Tibial nerve (tissue), 4 donors: Measurements from ENCODE around the gene RASGEF1C. TPM values are rescaled to one million over a fixed set of nuclear protein-coding genes. Genes with fewer than 3 reads are reported as not detected.

ENCODE experiments used
- DNase-seq, 2 donors: peaks; one replicate each; pipeline ENCODE4 v3.0.0-alpha.2; 2019; ENCODE audit warnings: low spot score in 2 of 2
- H3K27ac ChIP-seq, 4 donors: fragments of 200-600 bp; sonication (generic) in 3 of 4; one replicate each; pipeline ENCODE4 v1.5.1; 2017 to 2019; ENCODE audit warnings: mild to moderate bottlenecking in 1 of 4
- H3K27me3 ChIP-seq, 2 donors: fragments of 200-600 bp; sonication (generic) in 1 of 2; one replicate each; pipeline versions ENCODE4 v1.5.1 to v1.6.0; 2017 to 2019
- H3K36me3 ChIP-seq, 3 donors: fragments of 200-600 bp; sonication (generic); one replicate each; pipeline ENCODE4 v1.5.1; 2018 to 2019
- H3K4me1 ChIP-seq, 4 donors: fragments of 200-600 bp; sonication (generic) in 3 of 4; one replicate each; pipeline ENCODE4 v1.5.1; 2017 to 2019
- H3K4me3 ChIP-seq, 4 donors: fragments of 200-600 bp; sonication (generic) in 3 of 4; one replicate each; pipeline ENCODE4 v1.5.1; 2017 to 2019; ENCODE audit warnings: mild to moderate bottlenecking in 1 of 4, moderate library complexity in 1 of 4
- H3K9me3 ChIP-seq, 4 donors: fragments of 200-600 bp; sonication (generic) in 3 of 4; one replicate each; pipeline ENCODE4 v1.5.1; 2017 to 2019
- EP300 ChIP-seq, 2 donors: sonication (generic); formaldehyde crosslinking; IDR thresholded peaks; one replicate each; pipeline ENCODE4 v1.6.1; 2017; ENCODE audit warnings: antibody characterized with exemption in 2 of 2, mild to moderate bottlenecking in 1 of 2
- POLR2A ChIP-seq, 2 donors: fragments of 450-650 bp; IDR thresholded peaks; one replicate each; pipeline ENCODE4 v1.6.1; 2017; ENCODE audit warnings: antibody characterized with exemption in 2 of 2, mild to moderate bottlenecking in 2 of 2, moderate library complexity in 2 of 2
- WGBS, 2 donors: methylation state at CpG; one replicate each; pipeline ENCODE4 v1.1.5; 2018; 5-methylcytosine and 5-hydroxymethylcytosine counted together
- total RNA-seq, 4 donors: library from RNA; depleted of rRNA; stranded (reverse); fragments of >200 nt; gene quantifications; one replicate each; pipeline ENCODE4 v1.1.0, GENCODE V29; 2016
- TF ChIP-seq, protein P1 (sequence below), 5 experiments: fragments of 200-600 bp in 3 of 5; fragments of 450-650 bp in 2 of 5; sonication (generic) in 3 of 5; IDR thresholded peaks; one replicate each; pipeline ENCODE4 v1.5.1; 2016 to 2019; ENCODE audit warnings: antibody characterized with exemption in 5 of 5, mild to moderate bottlenecking in 3 of 5, moderate library complexity in 2 of 5

Gene RASGEF1C
- total RNA-seq, 4 donors from 2014 or later, result 2.7 to 12.0 (median 10.4) TPM

DNA sequence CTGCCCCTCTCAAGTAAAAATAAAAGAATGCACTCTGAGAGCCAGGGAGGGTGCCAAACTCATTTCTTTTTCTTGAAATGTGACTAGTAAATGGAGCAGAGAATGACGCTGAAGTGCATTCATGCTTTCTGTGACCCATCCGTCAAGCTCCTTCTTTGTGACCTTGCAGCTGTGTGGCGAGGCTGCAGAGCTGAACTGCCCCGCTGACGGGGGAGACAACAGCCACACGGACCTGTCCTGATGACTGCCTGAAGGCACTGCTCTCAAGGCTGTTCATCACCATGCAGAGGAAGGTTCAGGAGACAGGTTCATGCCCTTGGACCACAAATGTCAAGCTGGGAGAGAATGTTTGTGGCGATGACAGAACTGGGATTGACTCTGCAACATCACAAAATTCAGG is 21.0 kb upstream of the RASGEF1C start:
- TF ChIP-seq POLR2A (IDR thresholded peaks at IDR 0.05) (no peak), EP300 (IDR thresholded peaks at IDR 0.05) (no peak)
- TF ChIP-seq, protein P1, sequence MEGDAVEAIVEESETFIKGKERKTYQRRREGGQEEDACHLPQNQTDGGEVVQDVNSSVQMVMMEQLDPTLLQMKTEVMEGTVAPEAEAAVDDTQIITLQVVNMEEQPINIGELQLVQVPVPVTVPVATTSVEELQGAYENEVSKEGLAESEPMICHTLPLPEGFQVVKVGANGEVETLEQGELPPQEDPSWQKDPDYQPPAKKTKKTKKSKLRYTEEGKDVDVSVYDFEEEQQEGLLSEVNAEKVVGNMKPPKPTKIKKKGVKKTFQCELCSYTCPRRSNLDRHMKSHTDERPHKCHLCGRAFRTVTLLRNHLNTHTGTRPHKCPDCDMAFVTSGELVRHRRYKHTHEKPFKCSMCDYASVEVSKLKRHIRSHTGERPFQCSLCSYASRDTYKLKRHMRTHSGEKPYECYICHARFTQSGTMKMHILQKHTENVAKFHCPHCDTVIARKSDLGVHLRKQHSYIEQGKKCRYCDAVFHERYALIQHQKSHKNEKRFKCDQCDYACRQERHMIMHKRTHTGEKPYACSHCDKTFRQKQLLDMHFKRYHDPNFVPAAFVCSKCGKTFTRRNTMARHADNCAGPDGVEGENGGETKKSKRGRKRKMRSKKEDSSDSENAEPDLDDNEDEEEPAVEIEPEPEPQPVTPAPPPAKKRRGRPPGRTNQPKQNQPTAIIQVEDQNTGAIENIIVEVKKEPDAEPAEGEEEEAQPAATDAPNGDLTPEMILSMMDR (IDR thresholded peaks at IDR 0.05), result no peak
- Histone ChIP-seq H3K4me1 (no peaks in the 10 kb centered on the region), H3K36me3 (peaks cover 0 to 85% (median 4%) of the 10 kb centered on the region in 3 donors), H3K9me3 (peaks cover 0 to 84% (median 3%) of the 10 kb centered on the region in 4 donors), H3K27me3 (no peaks in the 10 kb centered on the region), H3K4me3 (no peak overlapping the region), H3K27ac (no peak overlapping the region)
- WGBS, 2 donors, result 81 to 87% methylated on average over 7 of the region's 7 CpGs
- DNase-seq, result no peak

- no peak for DNase-seq
- Histone ChIP-seq H3K36me3 (peaks cover 0 to 58% (median 0%) of the 10 kb centered on the region in 3 donors), H3K27me3 (no peaks in the 10 kb centered on the region), H3K27ac (no peak overlapping the region), H3K9me3 (peaks cover 0 to 100% (median 22%) of the 10 kb centered on the region in 4 donors), H3K4me1 (no peaks in the 10 kb centered on the region), H3K4me3 (no peak overlapping the region)
- WGBS, 2 donors, result 93 to 96% methylated on average over 11 of the region's 11 CpGs
- TF ChIP-seq, protein P1 (IDR thresholded peaks at IDR 0.05), result no peak
- TF ChIP-seq POLR2A (IDR thresholded peaks at IDR 0.05) (no peak), EP300 (IDR thresholded peaks at IDR 0.05) (no peak)
These were observed 13.0 kb upstream of the RASGEF1C start for GRCh38 chr5:180222056-180222455.

GRCh38 chr5:180217797-180218196 is 8.8 kb upstream of the RASGEF1C start:
- H3K27ac ChIP-seq, result no peak overlapping the region
- no peaks in the 10 kb centered on the region for H3K27me3 ChIP-seq
- peaks cover 0 to 25% (median 0%) of the 10 kb centered on the region in 3 donors for H3K36me3 ChIP-seq
- no peak for TF ChIP-seq EP300 (IDR thresholded peaks at IDR 0.05)
- TF ChIP-seq POLR2A (IDR thresholded peaks at IDR 0.05), result no peak
- TF ChIP-seq, protein P1 (IDR thresholded peaks at IDR 0.05), result no peak
- H3K4me1 ChIP-seq, result no peaks in the 10 kb centered on the region
- peaks cover 0 to 85% (median 21%) of the 10 kb centered on the region in 4 donors for H3K9me3 ChIP-seq
- no peak overlapping the region for H3K4me3 ChIP-seq
- 91 to 94% methylated on average over 5 of the region's 5 CpGs for WGBS, 2 donors
- no peak for DNase-seq

- Histone ChIP-seq H3K27me3 (no peaks in the 10 kb centered on the region), H3K36me3 (peaks cover 0 to 14% (median 0%) of the 10 kb centered on the region in 3 donors), H3K27ac (no peak overlapping the region), H3K9me3 (peaks cover 0 to 74% (median 21%) of the 10 kb centered on the region in 4 donors), H3K4me3 (no peak overlapping the region), H3K4me1 (no peaks in the 10 kb centered on the region)
- DNase-seq, result no peak
- TF ChIP-seq, protein P1 (IDR thresholded peaks at IDR 0.05), result no peak
- TF ChIP-seq EP300 (IDR thresholded peaks at IDR 0.05), result no peak
- TF ChIP-seq POLR2A (IDR thresholded peaks at IDR 0.05), result no peak
- 88 to 90% methylated on average over 15 of the region's 15 CpGs for WGBS, 2 donors
These were observed 7.7 kb upstream of the RASGEF1C start for GRCh38 chr5:180216646-180217171.

DNA sequence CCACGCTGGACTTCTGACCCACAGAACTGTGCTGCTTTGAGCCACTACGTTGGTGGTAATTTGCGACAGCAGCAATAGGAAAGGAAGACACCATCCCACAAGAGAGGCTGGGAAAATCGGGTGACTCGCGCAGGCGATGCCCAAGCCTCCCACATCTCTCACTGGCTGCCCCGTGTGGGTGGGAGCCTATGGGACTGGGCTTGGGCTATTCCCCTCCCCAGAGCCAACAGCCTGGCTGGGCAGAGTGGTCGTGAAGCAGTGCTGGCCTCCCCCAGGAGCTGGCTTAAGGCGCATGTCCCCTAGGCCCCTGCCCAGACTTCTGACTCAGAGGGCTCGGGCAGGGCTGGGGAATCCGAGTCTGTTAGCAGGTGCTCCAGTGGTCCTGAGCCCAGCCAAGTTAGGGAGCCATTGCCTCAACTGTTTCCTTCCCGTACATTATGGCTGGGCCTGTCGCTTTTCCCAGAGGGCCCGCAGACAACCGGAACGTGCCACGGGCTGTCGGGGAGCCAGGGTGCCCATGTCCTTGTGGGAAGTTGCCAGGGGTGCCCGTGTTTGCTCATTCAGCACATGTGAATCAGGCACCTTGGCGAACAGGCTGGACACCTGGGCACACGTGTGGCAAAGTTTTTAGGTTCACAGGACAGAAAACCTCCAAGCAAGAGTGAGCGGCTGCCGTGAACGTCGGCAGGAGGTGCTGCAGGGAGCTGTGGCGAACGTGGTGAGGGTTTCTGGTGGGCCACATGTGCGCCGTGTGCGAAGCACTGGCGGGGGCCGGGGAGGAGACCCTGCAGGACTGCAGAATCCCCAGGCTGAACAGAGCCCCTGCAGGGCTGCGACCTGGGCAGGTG is 7.0 kb upstream of the RASGEF1C start:
- H3K4me3 ChIP-seq, result no peak overlapping the region
- peaks cover 0 to 8% (median 0%) of the 10 kb centered on the region in 3 donors for H3K36me3 ChIP-seq
- TF ChIP-seq POLR2A (IDR thresholded peaks at IDR 0.05) (no peak), EP300 (IDR thresholded peaks at IDR 0.05) (no peak)
- TF ChIP-seq, protein P1 (IDR thresholded peaks at IDR 0.05), result no peak
- WGBS, 2 donors, result 85 to 90% methylated on average over 23 to 33 of the region's 34 CpGs
- peaks cover 0 to 67% (median 19%) of the 10 kb centered on the region in 4 donors for H3K9me3 ChIP-seq
- no peaks in the 10 kb centered on the region for H3K4me1 ChIP-seq
- H3K27me3 ChIP-seq, result no peaks in the 10 kb centered on the region
- DNase-seq, result no peak
- H3K27ac ChIP-seq, result no peak overlapping the region
